WTC11 (cell line): ENCODE measurements around the gene IL1R1. TPM values are rescaled to one million over a fixed set of nuclear protein-coding genes. Genes with fewer than 3 reads are reported as not detected.

Source experiments
- ATAC-seq: fragments of 200-7000 bp; cut with Tn5 transposase; 2 replicates; pipeline ENCODE4 v1.10.0; 2021; ENCODE audit warnings: mild to moderate bottlenecking, moderate library complexity
- CTCF ChIA-PET: fragments of 300-600 bp; sonication (Branson Sonifier 250); formaldehyde crosslinking; loops from one replicate; lab custom pipeline; 2021; ENCODE audit warnings: antibody characterized with exemption; lab: Charles Lee
- POLR2A ChIA-PET: fragments of 350-600 bp; sonication (Branson Sonifier 250); formaldehyde crosslinking; loops from one replicate; lab custom pipeline; 2021; ENCODE audit warnings: antibody characterized with exemption; lab: Charles Lee
- DNase-seq: peaks from one replicate; pipeline ENCODE4 v3.0.0; 2021; ENCODE audit warnings: low spot score
- H3K27ac Mint-ChIP-seq: 2 replicates; pipeline ENCODE4 v1.8.0; 2021; ENCODE audit warnings: mixed read lengths
- H3K27me3 Mint-ChIP-seq: 2 replicates; pipeline ENCODE4 v1.8.0; 2021; ENCODE audit warnings: low read depth, mild to moderate bottlenecking, moderate library complexity, mixed read lengths
- H3K36me3 Mint-ChIP-seq: 2 replicates; pipeline ENCODE4 v1.8.0; 2021; ENCODE audit warnings: mixed read lengths
- H3K4me1 Mint-ChIP-seq: 2 replicates; pipeline ENCODE4 v1.8.0; 2022; ENCODE audit warnings: mixed read lengths
- H3K4me3 Mint-ChIP-seq: 2 replicates; pipeline ENCODE4 v1.8.0; 2021; ENCODE audit warnings: mild to moderate bottlenecking, moderate library complexity, mixed read lengths
- H3K9me3 Mint-ChIP-seq: 2 replicates; pipeline ENCODE4 v1.8.0; 2021; ENCODE audit warnings: mixed read lengths
- CREM ChIP-seq: sonication (generic); formaldehyde crosslinking; IDR thresholded peaks from 2 replicates; pipeline ENCODE4 v1.8.1; 2022; ENCODE audit warnings: mild to moderate bottlenecking, missing genetic modification reagents, moderate library complexity
- ETV6 ChIP-seq: sonication (generic); formaldehyde crosslinking; IDR thresholded peaks from 2 replicates; pipeline ENCODE4 v1.8.1; 2022; ENCODE audit warnings: mild to moderate bottlenecking, missing genetic modification reagents
- JAZF1 ChIP-seq: fragments of 250-450 bp; sonication (Bioruptor Pico); IDR thresholded peaks from 2 replicates; pipeline ENCODE4 v1.9.0; 2021; ENCODE audit warnings: moderate library complexity, mild to moderate bottlenecking, inconsistent platforms
- MXD4 ChIP-seq: fragments of 250-450 bp; sonication (Bioruptor Pico); IDR thresholded peaks from 2 replicates; pipeline ENCODE4 v1.8.0; 2021; ENCODE audit warnings: mild to moderate bottlenecking, moderate library complexity, borderline replicate concordance
- NR1H2 ChIP-seq: sonication (generic); formaldehyde crosslinking; IDR thresholded peaks from 2 replicates; pipeline ENCODE4 v1.9.0; 2021; ENCODE audit warnings: mild to moderate bottlenecking, moderate library complexity, missing genetic modification reagents
- SMAD3 ChIP-seq: sonication (generic); formaldehyde crosslinking; IDR thresholded peaks from 2 replicates; pipeline ENCODE4 v1.8.0; 2022; ENCODE audit warnings: missing genetic modification reagents, mild to moderate bottlenecking, borderline replicate concordance
- ZBTB21 ChIP-seq: sonication (generic); formaldehyde crosslinking; IDR thresholded peaks from 2 replicates; pipeline ENCODE4 v1.8.1; 2023; ENCODE audit warnings: mild to moderate bottlenecking, missing genetic modification reagents, borderline replicate concordance
- ZNF232 ChIP-seq: sonication (generic); formaldehyde crosslinking; IDR thresholded peaks from 2 replicates; pipeline ENCODE4 v1.8.0; 2022; ENCODE audit warnings: mild to moderate bottlenecking, missing genetic modification reagents
- ZNF263 ChIP-seq: sonication (generic); formaldehyde crosslinking; IDR thresholded peaks from 2 replicates; pipeline ENCODE4 v1.8.1; 2022; ENCODE audit warnings: low read depth, mild to moderate bottlenecking, moderate library complexity, missing genetic modification reagents
- ZNF423 ChIP-seq: fragments of 250-450 bp; sonication (Bioruptor Pico); IDR thresholded peaks from 2 replicates; pipeline ENCODE4 v2.1.2; 2022; ENCODE audit warnings: mild to moderate bottlenecking, moderate library complexity
- total RNA-seq: library from RNA; stranded (reverse); gene quantifications from 3 replicates; pipeline ENCODE4 v1.2.3, GENCODE V29; 2021
- TF ChIP-seq, protein P1 (sequence below): sonication (generic); formaldehyde crosslinking; IDR thresholded peaks from 2 replicates; pipeline ENCODE4 v1.8.1; 2023; ENCODE audit warnings: mild to moderate bottlenecking, missing genetic modification reagents
- TF ChIP-seq, protein P2 (sequence below): sonication (generic); formaldehyde crosslinking; IDR thresholded peaks from 2 replicates; pipeline ENCODE4 v1.8.1; 2022; ENCODE audit warnings: low read depth, missing genetic modification reagents, borderline replicate concordance
- TF ChIP-seq, protein P3 (sequence below): sonication (generic); formaldehyde crosslinking; IDR thresholded peaks from 2 replicates; pipeline ENCODE4 v1.8.0; 2023; ENCODE audit warnings: mild to moderate bottlenecking, missing genetic modification reagents
- TF ChIP-seq, protein P4 (sequence below): sonication (generic); formaldehyde crosslinking; IDR thresholded peaks from 2 replicates; pipeline ENCODE4 v1.8.1; 2023; ENCODE audit warnings: mild to moderate bottlenecking, moderate library complexity, missing genetic modification reagents
- TF ChIP-seq, protein P5 (sequence below): sonication (generic); formaldehyde crosslinking; IDR thresholded peaks from 2 replicates; pipeline ENCODE4 v1.8.0; 2022; ENCODE audit warnings: missing genetic modification reagents
- TF ChIP-seq, protein P6 (sequence below): sonication (generic); formaldehyde crosslinking; conservative IDR thresholded peaks from 2 replicates; pipeline ENCODE4 v1.8.1; 2023; ENCODE audit warnings: mild to moderate bottlenecking, low read depth, missing genetic modification reagents, moderate library complexity
- TF ChIP-seq, protein P7 (sequence below): fragments of 250-450 bp; sonication (Bioruptor Pico); IDR thresholded peaks from 2 replicates; pipeline ENCODE4 v1.9.0; 2021; ENCODE audit warnings: mild to moderate bottlenecking
- TF ChIP-seq, protein P8 (sequence below): sonication (generic); formaldehyde crosslinking; IDR thresholded peaks from 2 replicates; pipeline ENCODE4 v1.8.1; 2022; ENCODE audit warnings: low read depth, mild to moderate bottlenecking, moderate library complexity, missing genetic modification reagents, borderline replicate concordance

Gene IL1R1
- total RNA-seq, 1 experiment from 2014 or later, result 0.37 TPM

DNA sequence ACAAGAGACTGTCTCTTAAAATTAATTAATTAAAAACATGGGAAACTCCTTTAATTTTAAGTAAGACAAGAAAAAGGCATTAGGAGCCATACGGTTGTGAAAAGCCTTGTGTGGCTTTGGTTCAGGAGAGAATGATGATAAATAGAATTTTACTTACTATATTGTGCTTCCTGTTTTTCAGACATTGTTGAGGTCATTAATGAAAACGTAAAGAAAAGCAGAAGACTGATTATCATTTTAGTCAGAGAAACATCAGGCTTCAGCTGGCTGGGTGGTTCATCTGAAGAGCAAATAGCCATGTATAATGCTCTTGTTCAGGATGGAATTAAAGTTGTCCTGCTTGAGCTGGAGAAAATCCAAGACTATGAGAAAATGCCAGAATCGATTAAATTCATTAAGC, 33.6 kb downstream of the IL1R1 start (continued):
- TF ChIP-seq, protein P1, sequence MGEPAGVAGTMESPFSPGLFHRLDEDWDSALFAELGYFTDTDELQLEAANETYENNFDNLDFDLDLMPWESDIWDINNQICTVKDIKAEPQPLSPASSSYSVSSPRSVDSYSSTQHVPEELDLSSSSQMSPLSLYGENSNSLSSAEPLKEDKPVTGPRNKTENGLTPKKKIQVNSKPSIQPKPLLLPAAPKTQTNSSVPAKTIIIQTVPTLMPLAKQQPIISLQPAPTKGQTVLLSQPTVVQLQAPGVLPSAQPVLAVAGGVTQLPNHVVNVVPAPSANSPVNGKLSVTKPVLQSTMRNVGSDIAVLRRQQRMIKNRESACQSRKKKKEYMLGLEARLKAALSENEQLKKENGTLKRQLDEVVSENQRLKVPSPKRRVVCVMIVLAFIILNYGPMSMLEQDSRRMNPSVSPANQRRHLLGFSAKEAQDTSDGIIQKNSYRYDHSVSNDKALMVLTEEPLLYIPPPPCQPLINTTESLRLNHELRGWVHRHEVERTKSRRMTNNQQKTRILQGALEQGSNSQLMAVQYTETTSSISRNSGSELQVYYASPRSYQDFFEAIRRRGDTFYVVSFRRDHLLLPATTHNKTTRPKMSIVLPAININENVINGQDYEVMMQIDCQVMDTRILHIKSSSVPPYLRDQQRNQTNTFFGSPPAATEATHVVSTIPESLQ, result no peak
- TF ChIP-seq ETV6 (CRISPR knock-in tag), result no peak
- no peak for TF ChIP-seq NR1H2 (CRISPR knock-in tag)
- TF ChIP-seq, protein P2, sequence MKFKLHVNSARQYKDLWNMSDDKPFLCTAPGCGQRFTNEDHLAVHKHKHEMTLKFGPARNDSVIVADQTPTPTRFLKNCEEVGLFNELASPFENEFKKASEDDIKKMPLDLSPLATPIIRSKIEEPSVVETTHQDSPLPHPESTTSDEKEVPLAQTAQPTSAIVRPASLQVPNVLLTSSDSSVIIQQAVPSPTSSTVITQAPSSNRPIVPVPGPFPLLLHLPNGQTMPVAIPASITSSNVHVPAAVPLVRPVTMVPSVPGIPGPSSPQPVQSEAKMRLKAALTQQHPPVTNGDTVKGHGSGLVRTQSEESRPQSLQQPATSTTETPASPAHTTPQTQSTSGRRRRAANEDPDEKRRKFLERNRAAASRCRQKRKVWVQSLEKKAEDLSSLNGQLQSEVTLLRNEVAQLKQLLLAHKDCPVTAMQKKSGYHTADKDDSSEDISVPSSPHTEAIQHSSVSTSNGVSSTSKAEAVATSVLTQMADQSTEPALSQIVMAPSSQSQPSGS, result no peak
- no peak for TF ChIP-seq ZBTB21
- TF ChIP-seq, protein P3, sequence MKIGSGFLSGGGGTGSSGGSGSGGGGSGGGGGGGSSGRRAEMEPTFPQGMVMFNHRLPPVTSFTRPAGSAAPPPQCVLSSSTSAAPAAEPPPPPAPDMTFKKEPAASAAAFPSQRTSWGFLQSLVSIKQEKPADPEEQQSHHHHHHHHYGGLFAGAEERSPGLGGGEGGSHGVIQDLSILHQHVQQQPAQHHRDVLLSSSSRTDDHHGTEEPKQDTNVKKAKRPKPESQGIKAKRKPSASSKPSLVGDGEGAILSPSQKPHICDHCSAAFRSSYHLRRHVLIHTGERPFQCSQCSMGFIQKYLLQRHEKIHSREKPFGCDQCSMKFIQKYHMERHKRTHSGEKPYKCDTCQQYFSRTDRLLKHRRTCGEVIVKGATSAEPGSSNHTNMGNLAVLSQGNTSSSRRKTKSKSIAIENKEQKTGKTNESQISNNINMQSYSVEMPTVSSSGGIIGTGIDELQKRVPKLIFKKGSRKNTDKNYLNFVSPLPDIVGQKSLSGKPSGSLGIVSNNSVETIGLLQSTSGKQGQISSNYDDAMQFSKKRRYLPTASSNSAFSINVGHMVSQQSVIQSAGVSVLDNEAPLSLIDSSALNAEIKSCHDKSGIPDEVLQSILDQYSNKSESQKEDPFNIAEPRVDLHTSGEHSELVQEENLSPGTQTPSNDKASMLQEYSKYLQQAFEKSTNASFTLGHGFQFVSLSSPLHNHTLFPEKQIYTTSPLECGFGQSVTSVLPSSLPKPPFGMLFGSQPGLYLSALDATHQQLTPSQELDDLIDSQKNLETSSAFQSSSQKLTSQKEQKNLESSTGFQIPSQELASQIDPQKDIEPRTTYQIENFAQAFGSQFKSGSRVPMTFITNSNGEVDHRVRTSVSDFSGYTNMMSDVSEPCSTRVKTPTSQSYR (CRISPR knock-in tag), result no peak
- no peak for TF ChIP-seq ZNF263 (CRISPR knock-in tag)
- TF ChIP-seq, protein P4, sequence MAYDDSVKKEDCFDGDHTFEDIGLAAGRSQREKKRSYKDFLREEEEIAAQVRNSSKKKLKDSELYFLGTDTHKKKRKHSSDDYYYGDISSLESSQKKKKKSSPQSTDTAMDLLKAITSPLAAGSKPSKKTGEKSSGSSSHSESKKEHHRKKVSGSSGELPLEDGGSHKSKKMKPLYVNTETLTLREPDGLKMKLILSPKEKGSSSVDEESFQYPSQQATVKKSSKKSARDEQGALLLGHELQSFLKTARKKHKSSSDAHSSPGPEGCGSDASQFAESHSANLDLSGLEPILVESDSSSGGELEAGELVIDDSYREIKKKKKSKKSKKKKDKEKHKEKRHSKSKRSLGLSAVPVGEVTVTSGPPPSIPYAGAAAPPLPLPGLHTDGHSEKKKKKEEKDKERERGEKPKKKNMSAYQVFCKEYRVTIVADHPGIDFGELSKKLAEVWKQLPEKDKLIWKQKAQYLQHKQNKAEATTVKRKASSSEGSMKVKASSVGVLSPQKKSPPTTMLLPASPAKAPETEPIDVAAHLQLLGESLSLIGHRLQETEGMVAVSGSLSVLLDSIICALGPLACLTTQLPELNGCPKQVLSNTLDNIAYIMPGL (CRISPR knock-in tag), result no peak
- no peak for TF ChIP-seq CREM (CRISPR knock-in tag)
- TF ChIP-seq, protein P5, sequence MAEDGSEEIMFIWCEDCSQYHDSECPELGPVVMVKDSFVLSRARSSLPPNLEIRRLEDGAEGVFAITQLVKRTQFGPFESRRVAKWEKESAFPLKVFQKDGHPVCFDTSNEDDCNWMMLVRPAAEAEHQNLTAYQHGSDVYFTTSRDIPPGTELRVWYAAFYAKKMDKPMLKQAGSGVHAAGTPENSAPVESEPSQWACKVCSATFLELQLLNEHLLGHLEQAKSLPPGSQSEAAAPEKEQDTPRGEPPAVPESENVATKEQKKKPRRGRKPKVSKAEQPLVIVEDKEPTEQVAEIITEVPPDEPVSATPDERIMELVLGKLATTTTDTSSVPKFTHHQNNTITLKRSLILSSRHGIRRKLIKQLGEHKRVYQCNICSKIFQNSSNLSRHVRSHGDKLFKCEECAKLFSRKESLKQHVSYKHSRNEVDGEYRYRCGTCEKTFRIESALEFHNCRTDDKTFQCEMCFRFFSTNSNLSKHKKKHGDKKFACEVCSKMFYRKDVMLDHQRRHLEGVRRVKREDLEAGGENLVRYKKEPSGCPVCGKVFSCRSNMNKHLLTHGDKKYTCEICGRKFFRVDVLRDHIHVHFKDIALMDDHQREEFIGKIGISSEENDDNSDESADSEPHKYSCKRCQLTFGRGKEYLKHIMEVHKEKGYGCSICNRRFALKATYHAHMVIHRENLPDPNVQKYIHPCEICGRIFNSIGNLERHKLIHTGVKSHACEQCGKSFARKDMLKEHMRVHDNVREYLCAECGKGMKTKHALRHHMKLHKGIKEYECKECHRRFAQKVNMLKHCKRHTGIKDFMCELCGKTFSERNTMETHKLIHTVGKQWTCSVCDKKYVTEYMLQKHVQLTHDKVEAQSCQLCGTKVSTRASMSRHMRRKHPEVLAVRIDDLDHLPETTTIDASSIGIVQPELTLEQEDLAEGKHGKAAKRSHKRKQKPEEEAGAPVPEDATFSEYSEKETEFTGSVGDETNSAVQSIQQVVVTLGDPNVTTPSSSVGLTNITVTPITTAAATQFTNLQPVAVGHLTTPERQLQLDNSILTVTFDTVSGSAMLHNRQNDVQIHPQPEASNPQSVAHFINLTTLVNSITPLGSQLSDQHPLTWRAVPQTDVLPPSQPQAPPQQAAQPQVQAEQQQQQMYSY (CRISPR knock-in tag), result no peak
- TF ChIP-seq ZNF232 (CRISPR knock-in tag), result no peak
- TF ChIP-seq, all 79 proteins: peak for 0

DNA sequence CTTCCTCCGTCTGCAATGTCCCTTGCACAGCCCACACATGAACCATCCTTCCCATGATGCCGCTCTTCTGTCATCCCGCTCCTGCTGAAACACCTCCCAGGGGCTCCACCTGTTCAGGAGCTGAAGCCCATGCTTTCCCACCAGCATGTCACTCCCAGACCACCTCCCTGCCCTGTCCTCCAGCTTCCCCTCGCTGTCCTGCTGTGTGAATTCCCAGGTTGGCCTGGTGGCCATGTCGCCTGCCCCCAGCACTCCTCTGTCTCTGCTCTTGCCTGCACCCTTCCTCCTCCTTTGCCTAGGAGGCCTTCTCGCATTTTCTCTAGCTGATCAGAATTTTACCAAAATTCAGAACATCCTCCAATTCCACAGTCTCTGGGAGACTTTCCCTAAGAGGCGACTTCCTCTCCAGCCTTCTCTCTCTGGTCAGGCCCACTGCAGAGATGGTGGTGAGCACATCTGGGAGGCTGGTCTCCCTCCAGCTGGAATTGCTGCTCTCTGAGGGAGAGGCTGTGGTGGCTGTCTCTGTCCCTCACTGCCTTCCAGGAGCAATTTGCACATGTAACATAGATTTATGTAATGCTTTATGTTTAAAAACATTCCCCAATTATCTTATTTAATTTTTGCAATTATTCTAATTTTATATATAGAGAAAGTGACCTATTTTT, 35.4 kb downstream of the IL1R1 start:
- H3K27ac Mint-ChIP-seq, result no peak overlapping the region
- POLR2A ChIA-PET, result no interaction called here
- no peaks in the 10 kb centered on the region for H3K36me3 Mint-ChIP-seq
- H3K9me3 Mint-ChIP-seq, result no peaks in the 10 kb centered on the region
- ATAC-seq (no peak), DNase-seq (no peak)
- no peaks in the 10 kb centered on the region for H3K27me3 Mint-ChIP-seq
- CTCF ChIA-PET, result interaction anchor here (1.2 to 1.5 kb wide), 2 partner anchors 9 to 158 kb away, joined by 3 to 6 read pairs; partner anchors contain the start of gene IL1RL2
- H3K4me1 Mint-ChIP-seq, result peaks cover 4% of the 10 kb centered on the region
- no peak overlapping the region for H3K4me3 Mint-ChIP-seq
- TF ChIP-seq, protein P6, sequence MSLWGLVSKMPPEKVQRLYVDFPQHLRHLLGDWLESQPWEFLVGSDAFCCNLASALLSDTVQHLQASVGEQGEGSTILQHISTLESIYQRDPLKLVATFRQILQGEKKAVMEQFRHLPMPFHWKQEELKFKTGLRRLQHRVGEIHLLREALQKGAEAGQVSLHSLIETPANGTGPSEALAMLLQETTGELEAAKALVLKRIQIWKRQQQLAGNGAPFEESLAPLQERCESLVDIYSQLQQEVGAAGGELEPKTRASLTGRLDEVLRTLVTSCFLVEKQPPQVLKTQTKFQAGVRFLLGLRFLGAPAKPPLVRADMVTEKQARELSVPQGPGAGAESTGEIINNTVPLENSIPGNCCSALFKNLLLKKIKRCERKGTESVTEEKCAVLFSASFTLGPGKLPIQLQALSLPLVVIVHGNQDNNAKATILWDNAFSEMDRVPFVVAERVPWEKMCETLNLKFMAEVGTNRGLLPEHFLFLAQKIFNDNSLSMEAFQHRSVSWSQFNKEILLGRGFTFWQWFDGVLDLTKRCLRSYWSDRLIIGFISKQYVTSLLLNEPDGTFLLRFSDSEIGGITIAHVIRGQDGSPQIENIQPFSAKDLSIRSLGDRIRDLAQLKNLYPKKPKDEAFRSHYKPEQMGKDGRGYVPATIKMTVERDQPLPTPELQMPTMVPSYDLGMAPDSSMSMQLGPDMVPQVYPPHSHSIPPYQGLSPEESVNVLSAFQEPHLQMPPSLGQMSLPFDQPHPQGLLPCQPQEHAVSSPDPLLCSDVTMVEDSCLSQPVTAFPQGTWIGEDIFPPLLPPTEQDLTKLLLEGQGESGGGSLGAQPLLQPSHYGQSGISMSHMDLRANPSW (CRISPR knock-in tag), result no peak
- TF ChIP-seq JAZF1 (no peak), ZNF423 (no peak), SMAD3 (CRISPR knock-in tag) (no peak), MXD4 (CRISPR knock-in tag) (no peak)
- TF ChIP-seq, protein P7, sequence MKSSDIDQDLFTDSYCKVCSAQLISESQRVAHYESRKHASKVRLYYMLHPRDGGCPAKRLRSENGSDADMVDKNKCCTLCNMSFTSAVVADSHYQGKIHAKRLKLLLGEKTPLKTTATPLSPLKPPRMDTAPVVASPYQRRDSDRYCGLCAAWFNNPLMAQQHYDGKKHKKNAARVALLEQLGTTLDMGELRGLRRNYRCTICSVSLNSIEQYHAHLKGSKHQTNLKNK (CRISPR knock-in tag), result no peak
- TF ChIP-seq, protein P8, sequence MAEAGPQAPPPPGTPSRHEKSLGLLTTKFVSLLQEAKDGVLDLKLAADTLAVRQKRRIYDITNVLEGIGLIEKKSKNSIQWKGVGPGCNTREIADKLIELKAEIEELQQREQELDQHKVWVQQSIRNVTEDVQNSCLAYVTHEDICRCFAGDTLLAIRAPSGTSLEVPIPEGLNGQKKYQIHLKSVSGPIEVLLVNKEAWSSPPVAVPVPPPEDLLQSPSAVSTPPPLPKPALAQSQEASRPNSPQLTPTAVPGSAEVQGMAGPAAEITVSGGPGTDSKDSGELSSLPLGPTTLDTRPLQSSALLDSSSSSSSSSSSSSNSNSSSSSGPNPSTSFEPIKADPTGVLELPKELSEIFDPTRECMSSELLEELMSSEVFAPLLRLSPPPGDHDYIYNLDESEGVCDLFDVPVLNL (CRISPR knock-in tag), result no peak
